Gastrocnemius medialis (tissue), 4 donors: ENCODE measurements around the gene PRC1.

Source experiments
- CTCF ChIP-seq, 5 experiments: fragments of 450-650 bp in 3 of 5; fragments of 200-600 bp in 2 of 5; sonication (generic) in 2 of 5; IDR thresholded peaks in 4 of 5; conservative IDR thresholded peaks in 1 of 5; 1 replicate in 4 of 5; 2 replicates in 1 of 5; pipeline ENCODE4 v1.5.1; 2016 to 2019; ENCODE audit warnings: antibody characterized with exemption in 5 of 5, mild to moderate bottlenecking in 3 of 5, moderate library complexity in 3 of 5
- POLR2A ChIP-seq, 2 donors: fragments of 450-650 bp; IDR thresholded peaks; one replicate each; pipeline ENCODE4 v1.6.1; 2017; ENCODE audit warnings: antibody characterized with exemption in 2 of 2, mild to moderate bottlenecking in 2 of 2, moderate library complexity in 2 of 2

DNA sequence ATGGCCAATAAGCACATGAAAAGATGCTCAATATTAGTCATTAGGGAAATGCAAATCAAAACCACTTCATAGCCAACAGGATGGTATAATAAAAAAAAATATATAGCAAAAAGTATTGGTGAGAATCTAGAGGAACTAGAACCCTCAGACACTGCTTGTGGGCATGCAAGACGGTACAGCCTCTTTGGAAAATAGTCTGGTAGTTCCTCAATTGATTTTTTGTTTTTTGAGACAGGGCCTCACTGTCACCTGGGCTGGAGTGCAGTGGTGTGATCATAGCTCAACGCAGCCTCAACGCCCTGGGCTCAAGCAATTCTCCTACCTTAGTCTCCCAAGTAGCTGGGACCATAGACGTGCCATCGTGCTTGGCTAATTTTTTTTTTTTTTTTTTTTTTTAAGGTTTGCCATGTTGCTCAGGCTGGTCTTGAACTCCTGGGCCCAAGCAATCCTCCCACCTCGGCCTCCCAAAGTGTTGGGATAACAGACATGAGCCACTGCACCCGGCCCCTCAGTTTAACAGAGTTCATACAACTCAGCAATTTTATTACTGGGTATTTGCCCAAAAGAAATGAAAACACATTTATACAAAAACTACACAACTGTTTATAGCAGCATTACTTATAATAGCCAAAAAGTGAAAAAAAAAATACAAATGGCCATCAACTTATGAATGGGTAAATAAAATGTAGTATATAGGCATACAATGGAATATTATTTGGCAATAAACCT, 5.1 kb downstream of the PRC1 start:
- no peak for TF ChIP-seq CTCF (IDR thresholded peaks at IDR 0.05 in 4 of 5, conservative IDR thresholded peaks at IDR 0.05 in 1 of 5)
- TF ChIP-seq POLR2A (IDR thresholded peaks at IDR 0.05): no peak
